KMS-11 (cell line): ENCODE data around the gene PDE4D.

ENCODE experiments used
- H2AFZ ChIP-seq: fragments of 200-600 bp; sonication (generic); 2 replicates; pipeline ENCODE4 v1.6.1; 2016; ENCODE audit warnings: antibody characterized with exemption, mixed run types, low read depth
- H3K27ac ChIP-seq: fragments of 200-600 bp; sonication (generic); 2 replicates; pipeline ENCODE4 v1.6.1; 2016; ENCODE audit warnings: mild to moderate bottlenecking, mixed run types
- H3K27me3 ChIP-seq: fragments of 200-600 bp; sonication (generic); 2 replicates; pipeline ENCODE4 v1.6.1; 2017; ENCODE audit warnings: mild to moderate bottlenecking, low read depth, mixed run types, moderate library complexity; ENCODE audit not compliant: insufficient read depth
- H3K36me3 ChIP-seq: fragments of 200-600 bp; sonication (generic); 2 replicates; pipeline ENCODE4 v1.6.1; 2017; ENCODE audit warnings: mild to moderate bottlenecking, mixed run types; ENCODE audit not compliant: insufficient read depth
- H3K4me1 ChIP-seq: fragments of 200-600 bp; sonication (generic); 2 replicates; pipeline ENCODE4 v1.6.1; 2016; ENCODE audit warnings: mild to moderate bottlenecking, low read depth, mixed run types; ENCODE audit not compliant: poor library complexity, severe bottlenecking
- H3K4me2 ChIP-seq: fragments of 200-600 bp; sonication (generic); 2 replicates; pipeline ENCODE4 v1.7.0; 2016; ENCODE audit warnings: mild to moderate bottlenecking, mixed run types
- H3K4me3 ChIP-seq: fragments of 200-600 bp; sonication (generic); IDR thresholded peaks from 2 replicates; pipeline ENCODE4 v1.6.1; 2017; ENCODE audit warnings: low read depth, low read length, mixed read lengths; ENCODE audit not compliant: insufficient read depth
- H3K79me2 ChIP-seq: fragments of 200-600 bp; sonication (generic); 2 replicates; pipeline ENCODE4 v1.6.1; 2016; ENCODE audit warnings: low read depth, mixed run types; ENCODE audit not compliant: insufficient read depth
- H3K9ac ChIP-seq: fragments of 200-600 bp; sonication (generic); 2 replicates; pipeline ENCODE4 v1.6.1; 2016; ENCODE audit warnings: mild to moderate bottlenecking, mixed run types
- H4K20me1 ChIP-seq: fragments of 200-600 bp; sonication (generic); 2 replicates; pipeline ENCODE4 v1.6.1; 2016; ENCODE audit warnings: mild to moderate bottlenecking, mixed run types; ENCODE audit not compliant: insufficient read depth
- CTCF ChIP-seq: fragments of 200-600 bp; sonication (generic); conservative IDR thresholded peaks from 2 replicates; pipeline ENCODE4 v1.6.1; 2017; ENCODE audit warnings: low read depth, mild to moderate bottlenecking, antibody characterized with exemption, low read length, moderate library complexity, mixed read lengths

PDE4D gene

GRCh38 chr5:59090323-59090722 lies 803.2 kb downstream of the PDE4D start:
- no peaks in the 10 kb centered on the region for H3K36me3 ChIP-seq
- no peaks in the 10 kb centered on the region for H3K4me1 ChIP-seq
- no peak overlapping the region for H2AFZ ChIP-seq
- no peak for TF ChIP-seq CTCF
- no peak overlapping the region for H3K4me2 ChIP-seq
- H3K27ac ChIP-seq, result no peak overlapping the region
- H3K27me3 ChIP-seq, result no peaks in the 10 kb centered on the region
- no peak overlapping the region for H3K4me3 ChIP-seq
- H4K20me1 ChIP-seq, result no peaks in the 10 kb centered on the region
- no peak overlapping the region for H3K9ac ChIP-seq
- H3K79me2 ChIP-seq, result no peaks in the 10 kb centered on the region

GRCh38 chr5:59089767-59090166 lies 803.8 kb downstream of the PDE4D start:
- H3K4me2 ChIP-seq, result no peak overlapping the region
- H3K4me3 ChIP-seq, result no peak overlapping the region
- H2AFZ ChIP-seq, result no peak overlapping the region
- no peaks in the 10 kb centered on the region for H3K4me1 ChIP-seq
- no peaks in the 10 kb centered on the region for H3K36me3 ChIP-seq
- no peaks in the 10 kb centered on the region for H4K20me1 ChIP-seq
- no peak overlapping the region for H3K27ac ChIP-seq
- H3K79me2 ChIP-seq, result no peaks in the 10 kb centered on the region
- no peak overlapping the region for H3K9ac ChIP-seq
- TF ChIP-seq CTCF, result no peak
- no peaks in the 10 kb centered on the region for H3K27me3 ChIP-seq

- no peaks in the 10 kb centered on the region for H3K79me2 ChIP-seq
- no peak overlapping the region for H3K4me3 ChIP-seq
- TF ChIP-seq CTCF, result no peak
- no peaks in the 10 kb centered on the region for H3K4me1 ChIP-seq
- no peaks in the 10 kb centered on the region for H3K36me3 ChIP-seq
- no peaks in the 10 kb centered on the region for H3K27me3 ChIP-seq
- H3K27ac ChIP-seq, result no peak overlapping the region
- no peaks in the 10 kb centered on the region for H4K20me1 ChIP-seq
- H3K9ac ChIP-seq, result no peak overlapping the region
- no peak overlapping the region for H3K4me2 ChIP-seq
- H2AFZ ChIP-seq, result no peak overlapping the region
Observed at GRCh38 chr5:59088546-59088945, 805.0 kb downstream of the PDE4D start.

DNA sequence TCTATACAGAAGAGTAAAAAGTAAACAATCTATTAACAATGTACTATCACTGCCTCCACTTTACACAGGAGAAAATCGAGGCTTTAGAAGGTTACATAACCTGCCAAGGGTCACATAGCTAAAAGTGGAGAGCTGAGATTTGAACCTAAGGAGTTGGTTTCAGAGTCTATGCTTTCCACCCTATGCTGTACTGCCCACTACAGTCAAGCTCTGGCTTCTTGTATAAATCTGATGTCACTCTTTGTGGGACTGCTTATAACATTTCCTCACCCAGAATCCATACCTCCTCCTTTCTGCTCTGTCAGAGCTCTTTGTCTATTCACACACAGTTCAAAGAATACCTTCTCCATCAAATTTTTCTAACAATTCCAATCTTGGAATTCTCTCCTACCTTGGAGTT lies 807.5 kb downstream of the PDE4D start:
- Histone ChIP-seq H3K9ac (no peak overlapping the region), H3K4me1 (no peaks in the 10 kb centered on the region), H3K27me3 (no peaks in the 10 kb centered on the region), H3K27ac (no peak overlapping the region), H3K4me3 (no peak overlapping the region), H4K20me1 (no peaks in the 10 kb centered on the region), H2AFZ (no peak overlapping the region), H3K36me3 (no peaks in the 10 kb centered on the region), H3K4me2 (no peak overlapping the region), H3K79me2 (no peaks in the 10 kb centered on the region)
- no peak for TF ChIP-seq CTCF

DNA sequence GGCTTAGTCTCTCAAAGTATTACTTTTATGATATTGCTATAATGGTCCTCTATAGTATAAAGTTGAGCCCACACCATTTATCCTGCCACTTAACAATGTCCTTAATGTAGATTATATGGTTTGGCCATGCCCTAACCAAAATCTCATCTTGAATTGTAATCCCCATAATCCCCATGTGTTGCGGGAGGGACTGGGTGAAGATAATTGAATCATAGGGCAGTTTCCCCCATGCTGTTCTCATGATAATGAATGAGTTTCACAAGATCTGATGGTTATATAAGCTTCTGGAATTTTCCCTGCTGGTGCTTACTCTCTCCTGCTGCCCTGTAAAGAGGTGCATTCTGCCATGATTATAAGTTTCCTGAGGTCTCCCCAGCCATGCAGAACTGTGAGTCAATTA lies 811.8 kb downstream of the PDE4D start:
- Histone ChIP-seq H2AFZ (no peak overlapping the region), H3K4me1 (no peaks in the 10 kb centered on the region), H3K9ac (no peak overlapping the region), H3K79me2 (no peaks in the 10 kb centered on the region), H3K4me3 (no peak overlapping the region), H3K27me3 (no peaks in the 10 kb centered on the region), H3K27ac (no peak overlapping the region), H3K4me2 (no peak overlapping the region), H3K36me3 (no peaks in the 10 kb centered on the region), H4K20me1 (no peaks in the 10 kb centered on the region)
- no peak for TF ChIP-seq CTCF
